Retinal pigment epithelial cell (primary cell): ENCODE results near the gene PLA2G12B.
"Not testable (repeated sequence)": the region's sequence is repeated elsewhere in the genome, so short reads cannot be mapped to it uniquely, and the experiment has no call there.

Experiments used
- DNase-seq: peaks from one replicate; pipeline ENCODE4 v3.0.0-alpha.2; 2010; ENCODE audit warnings: low read depth
- H3K4me3 ChIP-seq: 2 replicates; pipeline ENCODE4 v1.5.1; 2011; ENCODE audit warnings: mild to moderate bottlenecking, low read length, control low read depth, moderate library complexity
- CTCF ChIP-seq: conservative IDR thresholded peaks from 2 replicates; pipeline ENCODE4 v1.5.1; 2011; ENCODE audit warnings: low read depth, low read length, control low read depth, inconsistent platforms

Gene PLA2G12B

GRCh38 chr10:72918352-72918751, 36.3 kb downstream of the PLA2G12B start:
- DNase-seq: no peak
- no peak for TF ChIP-seq CTCF
- no peak overlapping the region for H3K4me3 ChIP-seq

- H3K4me3 ChIP-seq, DNase-seq: not testable (repeated sequence)
These were observed 36.7 kb downstream of the PLA2G12B start for GRCh38 chr10:72917803-72918332.

- not testable (repeated sequence) for DNase-seq, H3K4me3 ChIP-seq
These were observed 37.4 kb downstream of the PLA2G12B start for GRCh38 chr10:72917201-72917600.

GRCh38 chr10:72913287-72913686, 41.3 kb downstream of the PLA2G12B start:
- H3K4me3 ChIP-seq: no peak overlapping the region
- TF ChIP-seq CTCF: no peak
- no peak for DNase-seq

GRCh38 chr10:72912736-72913135, 41.9 kb downstream of the PLA2G12B start:
- no peak for TF ChIP-seq CTCF
- no peak overlapping the region for H3K4me3 ChIP-seq
- DNase-seq: no peak

- H3K4me3 ChIP-seq: no peak overlapping the region
- DNase-seq: no peak
- no peak for TF ChIP-seq CTCF
These were observed 42.8 kb downstream of the PLA2G12B start for GRCh38 chr10:72911758-72912157.

DNA sequence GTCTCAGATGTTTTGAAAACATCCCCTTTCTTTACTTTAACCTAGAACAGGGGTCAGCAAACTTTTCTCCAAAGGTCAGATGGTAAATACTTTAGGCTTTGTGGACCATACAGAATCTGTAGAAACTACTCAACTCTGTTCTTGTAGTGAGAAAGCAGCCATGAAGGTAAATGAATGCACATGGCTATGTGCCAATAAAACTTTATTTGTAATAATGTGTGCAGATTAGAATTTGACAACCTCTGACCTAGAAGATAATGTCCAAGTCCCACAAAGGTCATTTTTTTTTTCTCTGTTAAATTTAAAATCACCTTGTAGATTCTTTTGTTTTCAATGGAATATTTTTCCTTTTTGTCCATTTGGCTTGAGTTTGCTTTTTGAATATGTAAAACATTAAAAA, 43.9 kb downstream of the PLA2G12B start:
- no peak for DNase-seq
- no peak for TF ChIP-seq CTCF
- H3K4me3 ChIP-seq: no peak overlapping the region

GRCh38 chr10:72906446-72906845, 48.2 kb downstream of the PLA2G12B start:
- DNase-seq: no peak
- no peak overlapping the region for H3K4me3 ChIP-seq
- TF ChIP-seq CTCF: no peak
